Fibroblast of lung (primary cell): ENCODE measurements around the gene EBF3. TPM values are rescaled to one million over a fixed set of nuclear protein-coding genes. Genes with fewer than 3 reads are reported as not detected.

Experiments used
- DNase-seq, 2 donors: peaks; one replicate each; pipeline versions ENCODE4 v3.0.0 to v3.0.0-alpha.2; 2010; ENCODE audit warnings: low read depth in 2 of 2
- H2AFZ ChIP-seq: 2 replicates; pipeline ENCODE4 v1.5.1; 2012; ENCODE audit warnings: low read length, control low read depth, inconsistent platforms
- H3K27ac ChIP-seq: 2 replicates; pipeline ENCODE4 v1.5.1; 2011; ENCODE audit warnings: low read length, control low read depth; ENCODE audit not compliant: insufficient read depth
- H3K27me3 ChIP-seq: 2 replicates; pipeline ENCODE4 v1.5.1; 2011; ENCODE audit warnings: mild to moderate bottlenecking, low read length; ENCODE audit not compliant: control insufficient read depth, insufficient read depth
- H3K36me3 ChIP-seq: 2 replicates; pipeline ENCODE4 v1.5.1; 2011; ENCODE audit warnings: low read length; ENCODE audit not compliant: control insufficient read depth, insufficient read depth
- H3K4me1 ChIP-seq: 2 replicates; pipeline ENCODE4 v1.5.1; 2011; ENCODE audit warnings: low read length; ENCODE audit not compliant: control insufficient read depth, insufficient read depth; ENCODE audit errors: extremely low read depth
- H3K4me2 ChIP-seq: 2 replicates; pipeline ENCODE4 v1.5.1; 2011; ENCODE audit warnings: low read length, control low read depth; ENCODE audit not compliant: insufficient read depth; ENCODE audit errors: extremely low read depth
- H3K4me3 ChIP-seq, 4 experiments: fragments of 200-600 bp in 1 of 4; sonication (generic) in 1 of 4; replicated peaks in 1 of 4; 2 replicates each; pipeline ENCODE4 v1.5.1; 2011 to 2016; ENCODE audit warnings: low read length in 4 of 4, low read depth in 3 of 4, mild to moderate bottlenecking in 3 of 4, control low read depth in 2 of 4, inconsistent platforms in 1 of 4, mixed read lengths in 1 of 4; ENCODE audit not compliant: insufficient read depth in 1 of 4; ENCODE audit errors: control extremely low read depth in 1 of 4
- H3K79me2 ChIP-seq: 2 replicates; pipeline ENCODE4 v1.5.1; 2012; ENCODE audit warnings: mild to moderate bottlenecking, low read length, inconsistent platforms; ENCODE audit not compliant: control insufficient read depth, insufficient read depth
- H3K9ac ChIP-seq: 2 replicates; pipeline ENCODE4 v1.5.1; 2011; ENCODE audit warnings: mild to moderate bottlenecking, low read length, control low read depth; ENCODE audit not compliant: insufficient read depth
- H3K9me3 ChIP-seq: 2 replicates; pipeline ENCODE4 v1.5.1; 2012; ENCODE audit warnings: low read depth, low read length; ENCODE audit not compliant: control insufficient read depth, insufficient read depth
- H4K20me1 ChIP-seq: 2 replicates; pipeline ENCODE4 v1.5.1; 2011; ENCODE audit warnings: low read length; ENCODE audit not compliant: control insufficient read depth, insufficient read depth; ENCODE audit errors: extremely low read depth
- EZH2 ChIP-seq: IDR thresholded peaks from 2 replicates; pipeline ENCODE4 v1.5.1; 2012; ENCODE audit warnings: low read length, control low read depth, mild to moderate bottlenecking; ENCODE audit errors: missing control alignments
- polyA plus RNA-seq, 2 donors: library from polyadenylated mRNA; depleted of rRNA in 1 of 2; stranded (reverse) in 1 of 2; unstranded in 1 of 2; fragments of >200 nt; gene quantifications; 2 replicates each; pipeline ENCODE4 v1.2.1, GENCODE V29; 2011 to 2012; ENCODE audit warnings: missing spikeins in 1 of 2
- total RNA-seq: library from RNA; depleted of rRNA; stranded (reverse); fragments of >200 nt; gene quantifications from 2 replicates; pipeline ENCODE4 v1.2.1, GENCODE V29; 2014
- TF ChIP-seq, protein P1 (sequence below), 2 donors: IDR thresholded peaks in 1 of 2; conservative IDR thresholded peaks in 1 of 2; 1 replicate in 1 of 2; 2 replicates in 1 of 2; pipeline ENCODE4 v1.5.1; 2011 to 2012; ENCODE audit warnings: low read length in 2 of 2, control low read depth in 1 of 2, inconsistent platforms in 1 of 2, low read depth in 1 of 2, mild to moderate bottlenecking in 1 of 2

EBF3 gene
- total and polyA plus RNA-seq, 2 donors (not counting 1 experiment from before 2014, with no cell fraction given): 0.12 to 0.17 TPM

- no peak overlapping the region for H3K4me2 ChIP-seq
- no peaks in the 10 kb centered on the region for H3K79me2 ChIP-seq
- H3K9me3 ChIP-seq: no peaks in the 10 kb centered on the region
- H4K20me1 ChIP-seq: no peaks in the 10 kb centered on the region
- no peak overlapping the region for H3K4me3 ChIP-seq
- no peak overlapping the region for H3K27ac ChIP-seq
- no peak overlapping the region for H3K9ac ChIP-seq
- TF ChIP-seq, protein P1, sequence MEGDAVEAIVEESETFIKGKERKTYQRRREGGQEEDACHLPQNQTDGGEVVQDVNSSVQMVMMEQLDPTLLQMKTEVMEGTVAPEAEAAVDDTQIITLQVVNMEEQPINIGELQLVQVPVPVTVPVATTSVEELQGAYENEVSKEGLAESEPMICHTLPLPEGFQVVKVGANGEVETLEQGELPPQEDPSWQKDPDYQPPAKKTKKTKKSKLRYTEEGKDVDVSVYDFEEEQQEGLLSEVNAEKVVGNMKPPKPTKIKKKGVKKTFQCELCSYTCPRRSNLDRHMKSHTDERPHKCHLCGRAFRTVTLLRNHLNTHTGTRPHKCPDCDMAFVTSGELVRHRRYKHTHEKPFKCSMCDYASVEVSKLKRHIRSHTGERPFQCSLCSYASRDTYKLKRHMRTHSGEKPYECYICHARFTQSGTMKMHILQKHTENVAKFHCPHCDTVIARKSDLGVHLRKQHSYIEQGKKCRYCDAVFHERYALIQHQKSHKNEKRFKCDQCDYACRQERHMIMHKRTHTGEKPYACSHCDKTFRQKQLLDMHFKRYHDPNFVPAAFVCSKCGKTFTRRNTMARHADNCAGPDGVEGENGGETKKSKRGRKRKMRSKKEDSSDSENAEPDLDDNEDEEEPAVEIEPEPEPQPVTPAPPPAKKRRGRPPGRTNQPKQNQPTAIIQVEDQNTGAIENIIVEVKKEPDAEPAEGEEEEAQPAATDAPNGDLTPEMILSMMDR (conservative IDR thresholded peaks at IDR 0.05 in 1 of 2, IDR thresholded peaks at IDR 0.05 in 1 of 2; ENCODE audit: low read depth in 1 of 2, low read length in 2 of 2): peak; percentile 42 to 51
- TF ChIP-seq EZH2: peak; percentile 65
- H3K36me3 ChIP-seq: no peaks in the 10 kb centered on the region
- no peak overlapping the region for H2AFZ ChIP-seq
- no peaks in the 10 kb centered on the region for H3K4me1 ChIP-seq
- peaks cover 58% of the 10 kb centered on the region for H3K27me3 ChIP-seq
- no peak for DNase-seq
Observed at GRCh38 chr10:129968853-129969183, 4.7 kb upstream of the EBF3 start.

DNA sequence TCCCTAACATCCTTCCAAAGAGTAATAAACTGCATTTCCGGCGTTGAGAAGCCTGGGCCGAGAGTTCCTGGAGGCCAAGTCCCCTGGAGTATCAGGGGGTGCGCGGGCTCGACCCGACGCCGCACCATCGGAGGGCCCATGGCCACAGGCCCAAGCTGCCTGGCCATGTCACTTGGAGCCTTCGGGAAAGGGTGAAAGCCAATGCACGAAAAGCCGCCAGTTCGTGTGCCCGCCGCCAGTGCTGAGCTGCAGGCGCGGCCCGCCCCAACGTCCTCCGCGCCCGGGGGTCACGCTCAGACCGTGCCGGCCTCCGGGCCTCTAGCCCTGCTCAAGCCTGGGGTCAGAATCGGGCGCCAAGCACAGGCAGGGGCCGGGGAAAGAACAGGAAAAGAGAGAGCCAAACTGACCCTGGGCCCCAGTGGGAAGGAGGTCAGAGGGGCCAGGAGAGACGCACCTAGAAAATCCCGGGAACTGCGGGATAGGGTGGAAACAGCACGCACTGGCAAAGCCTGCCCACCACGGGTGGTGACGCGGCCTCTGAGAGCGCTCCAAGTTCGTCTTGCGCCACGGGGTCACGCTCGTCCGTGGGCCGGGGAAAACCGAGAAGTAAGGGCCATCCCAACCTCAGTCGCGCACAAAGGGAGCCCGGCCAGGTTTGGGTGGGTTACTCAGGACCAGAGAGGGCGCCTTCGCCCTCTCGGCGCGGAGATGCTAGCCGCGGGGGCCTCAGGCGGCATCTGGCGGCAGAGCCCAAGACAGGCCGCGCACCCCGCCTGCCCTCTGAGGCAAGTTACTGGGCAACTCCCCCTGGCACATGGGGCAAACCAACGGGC is 4.2 kb upstream of the EBF3 start:
- no peaks in the 10 kb centered on the region for H4K20me1 ChIP-seq
- H3K9ac ChIP-seq: no peak overlapping the region
- H3K4me3 ChIP-seq: no peak overlapping the region
- no peak overlapping the region for H3K4me2 ChIP-seq
- H2AFZ ChIP-seq: no peak overlapping the region
- H3K79me2 ChIP-seq: no peaks in the 10 kb centered on the region
- no peak overlapping the region for H3K27ac ChIP-seq
- DNase-seq: no peak
- no peaks in the 10 kb centered on the region for H3K9me3 ChIP-seq
- no peaks in the 10 kb centered on the region for H3K36me3 ChIP-seq
- H3K27me3 ChIP-seq: peaks cover 58% of the 10 kb centered on the region
- TF ChIP-seq, protein P1 (conservative IDR thresholded peaks at IDR 0.05 in 1 of 2, IDR thresholded peaks at IDR 0.05 in 1 of 2; ENCODE audit: low read depth in 1 of 2, low read length in 2 of 2): no peak
- TF ChIP-seq EZH2: peak; percentile 18
- H3K4me1 ChIP-seq: no peaks in the 10 kb centered on the region

- Histone ChIP-seq H3K27ac (no peak overlapping the region), H3K27me3 (peaks cover 62% of the 10 kb centered on the region), H3K4me2 (no peak overlapping the region), H3K79me2 (no peaks in the 10 kb centered on the region), H3K4me1 (peaks cover 3% of the 10 kb centered on the region), H3K9ac (no peak overlapping the region), H3K4me3 (no peak overlapping the region), H3K36me3 (no peaks in the 10 kb centered on the region), H3K9me3 (no peaks in the 10 kb centered on the region), H4K20me1 (no peaks in the 10 kb centered on the region), H2AFZ (no peak overlapping the region)
- TF ChIP-seq EZH2: no peak
- TF ChIP-seq, protein P1 (conservative IDR thresholded peaks at IDR 0.05 in 1 of 2, IDR thresholded peaks at IDR 0.05 in 1 of 2; ENCODE audit: low read depth in 1 of 2, low read length in 2 of 2): no peak
- no peak for DNase-seq
Observed at GRCh38 chr10:129967579-129968019, 3.5 kb upstream of the EBF3 start.
